Measurements from ENCODE around the gene RND3. TPM values are rescaled to one million over a fixed set of nuclear protein-coding genes. Genes with fewer than 3 reads are reported as not detected.

The RND3 gene
- total and polyA plus RNA-seq, 2 donors = 45.0 to 139 TPM

DNA sequence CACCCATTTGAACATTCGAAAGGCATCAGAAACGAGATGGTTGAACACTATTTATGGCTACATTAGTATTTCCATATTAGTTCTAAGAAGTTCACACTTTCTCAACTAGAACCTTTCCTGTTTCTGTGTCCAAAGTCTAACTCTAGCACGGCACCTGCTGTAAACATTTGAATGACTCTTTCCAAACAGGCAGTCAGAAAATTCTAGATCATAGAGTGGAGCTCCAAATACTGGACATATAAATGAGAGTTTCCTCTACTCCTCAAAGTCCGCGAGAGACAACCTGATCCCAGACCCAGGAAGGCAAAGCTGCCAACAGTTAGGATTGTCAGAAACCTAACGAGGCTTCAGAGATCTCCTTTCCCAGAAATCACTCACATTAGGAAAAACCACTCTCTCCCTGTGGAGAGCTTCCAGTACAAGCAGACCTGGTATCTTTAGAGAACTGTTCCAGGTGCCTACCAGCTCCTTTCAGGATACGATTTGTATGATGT is 10.6 kb downstream of the RND3 start:
- Histone ChIP-seq H3K27ac (ENCODE audit: low read depth) (no peak overlapping the region), H3K4me3 (ENCODE audit: low read depth, low read length) (no peak overlapping the region), H3K4me1 (ENCODE audit: insufficient read depth) (peaks cover 6% of the 10 kb centered on the region), H3K36me3 (ENCODE audit: insufficient read depth) (no peaks in the 10 kb centered on the region)
- 43% methylated on average over 7 of the region's 7 CpGs for WGBS
- DNase-seq (ENCODE audit: extremely low spot score) = no peak

DNA sequence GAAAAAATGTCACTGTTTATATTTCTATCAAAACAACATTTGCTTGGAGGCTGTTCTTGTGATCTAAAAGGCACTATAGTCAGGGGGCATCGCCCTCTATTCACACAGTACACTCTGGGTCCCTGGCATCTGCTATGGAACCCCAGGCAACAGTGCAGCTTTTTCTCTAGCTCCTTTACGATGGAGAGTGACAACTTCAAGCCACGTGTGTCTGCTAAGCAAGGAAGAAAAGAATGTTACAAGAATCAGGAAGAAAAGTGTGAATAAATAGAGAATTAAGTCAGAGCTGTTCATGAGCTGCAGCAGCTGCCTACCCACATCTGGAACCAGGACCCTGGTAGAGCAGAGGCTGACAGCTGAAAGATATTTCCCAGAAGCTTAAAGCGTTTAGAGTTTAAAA is 11.2 kb downstream of the RND3 start:
- H3K36me3 ChIP-seq (ENCODE audit: insufficient read depth) = no peaks in the 10 kb centered on the region
- 25% methylated on average over 4 of the region's 4 CpGs for WGBS
- peak overlapping the region; percentile 18 for H3K27ac ChIP-seq (ENCODE audit: low read depth)
- H3K4me3 ChIP-seq (ENCODE audit: low read depth, low read length) = no peak overlapping the region
- peaks cover 6% of the 10 kb centered on the region for H3K4me1 ChIP-seq (ENCODE audit: insufficient read depth)
- no peak for DNase-seq (ENCODE audit: extremely low spot score)

DNA sequence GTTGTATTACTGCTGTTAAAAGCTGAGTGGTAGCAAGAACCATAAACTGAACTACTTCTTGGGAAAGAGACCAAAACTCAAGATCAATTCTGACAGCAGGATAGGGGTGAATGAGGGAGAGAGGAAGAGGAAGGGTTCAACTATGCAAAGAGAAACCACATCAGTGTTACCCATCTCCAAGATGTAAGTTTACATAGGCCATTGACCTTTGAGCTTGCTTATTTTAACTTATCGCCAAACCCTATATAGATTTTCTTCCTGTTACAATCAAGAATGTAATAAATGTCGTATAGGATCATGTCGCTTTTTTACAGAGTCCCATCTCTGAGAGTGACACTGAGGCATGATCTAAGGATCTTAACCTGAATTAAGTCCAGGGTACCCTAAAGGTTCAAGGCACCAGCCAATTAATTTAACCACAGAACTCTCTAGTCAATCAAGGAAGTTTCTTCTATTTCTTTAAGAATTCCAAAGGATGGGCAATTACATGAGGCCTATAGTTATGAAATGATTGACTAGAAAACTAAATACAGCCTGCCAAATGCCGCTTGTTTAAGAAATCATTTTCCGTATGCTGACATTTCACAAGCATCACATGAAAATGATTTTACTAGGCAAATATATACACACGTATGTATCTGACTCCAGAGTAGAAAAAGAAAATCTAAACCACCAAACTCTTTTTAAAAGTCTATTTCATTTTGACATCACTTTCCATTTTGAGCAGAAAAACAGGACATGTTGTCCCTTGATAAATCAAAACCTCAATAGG is 11.8 kb downstream of the RND3 start:
- no peak for DNase-seq (ENCODE audit: extremely low spot score)
- H3K4me3 ChIP-seq (ENCODE audit: low read depth, low read length) = no peak overlapping the region
- WGBS = 72% methylated on average over 6 of the region's 6 CpGs

DNA sequence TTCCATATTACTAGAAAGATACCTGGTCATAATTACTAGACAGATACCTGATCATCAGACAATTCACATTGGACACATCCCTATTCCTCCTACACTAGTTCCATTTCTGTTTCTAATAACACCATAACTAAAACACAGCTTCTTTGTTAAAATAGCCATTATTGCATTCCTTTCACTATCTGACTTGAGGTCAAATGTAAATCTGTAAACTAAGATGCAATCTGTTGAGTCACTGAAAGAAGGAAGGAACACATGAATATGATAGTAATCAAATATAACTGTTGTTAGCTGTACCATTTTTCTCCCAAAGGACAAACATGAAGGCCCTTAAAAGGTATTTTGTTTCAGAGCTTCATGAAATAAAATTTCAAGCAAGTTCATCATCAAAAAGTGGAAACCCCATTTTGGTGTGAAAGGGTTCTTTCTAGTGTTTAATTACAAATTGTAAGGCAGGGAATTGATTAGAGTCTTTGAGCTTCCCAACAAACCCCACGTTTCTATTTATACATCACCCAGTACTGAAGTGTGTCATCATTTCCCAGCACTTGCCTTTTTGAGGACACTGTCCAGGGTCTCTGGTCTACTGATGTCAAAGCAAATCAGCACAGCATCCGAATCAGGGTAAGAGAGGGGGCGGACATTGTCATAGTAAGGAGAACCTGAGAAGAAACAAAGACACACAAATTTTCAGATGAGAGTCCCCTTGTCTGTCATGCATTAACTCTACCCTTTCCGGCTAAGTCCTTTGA is 13.0 kb downstream of the RND3 start:
- no peaks in the 10 kb centered on the region for H3K36me3 ChIP-seq (ENCODE audit: insufficient read depth)
- no peak overlapping the region for H3K4me3 ChIP-seq (ENCODE audit: low read depth, low read length)
- H3K27ac ChIP-seq (ENCODE audit: low read depth) = no peak overlapping the region
- peaks cover 6% of the 10 kb centered on the region for H3K4me1 ChIP-seq (ENCODE audit: insufficient read depth)
- 78% methylated on average over 4 of the region's 4 CpGs for WGBS
- no peak for DNase-seq (ENCODE audit: extremely low spot score)

More for the DNA sequence above, 11.8 kb downstream of the RND3 start:
- peak overlapping the region; percentile 38 for H3K27ac ChIP-seq (ENCODE audit: low read depth)
- H3K36me3 ChIP-seq (ENCODE audit: insufficient read depth) = no peaks in the 10 kb centered on the region
- H3K4me1 ChIP-seq (ENCODE audit: insufficient read depth) = peaks cover 6% of the 10 kb centered on the region

DNA sequence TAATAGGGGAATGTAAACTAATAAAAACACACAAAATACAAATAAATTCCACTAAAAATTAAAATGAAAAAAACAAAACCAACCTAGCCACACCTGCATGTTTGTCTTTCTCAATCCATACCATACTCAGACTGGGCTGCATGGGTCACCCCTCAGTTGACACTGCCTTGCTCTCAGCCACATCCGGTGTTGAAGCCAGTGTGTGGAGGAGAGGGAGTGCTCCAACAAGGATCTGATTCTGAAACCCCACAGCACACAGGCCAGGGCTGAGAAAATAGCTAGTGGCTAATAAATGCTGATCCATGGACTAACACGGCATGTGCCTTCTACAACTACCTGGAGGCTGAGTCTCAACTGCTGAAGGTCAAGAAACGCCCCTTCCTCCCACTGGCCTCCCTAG is 13.7 kb downstream of the RND3 start:
- H3K36me3 ChIP-seq (ENCODE audit: insufficient read depth) = no peaks in the 10 kb centered on the region
- no peak overlapping the region for H3K27ac ChIP-seq (ENCODE audit: low read depth)
- 76% methylated on average over 3 of the region's 3 CpGs for WGBS
- no peak overlapping the region for H3K4me3 ChIP-seq (ENCODE audit: low read depth, low read length)
- DNase-seq (ENCODE audit: extremely low spot score) = no peak
- H3K4me1 ChIP-seq (ENCODE audit: insufficient read depth) = peaks cover 6% of the 10 kb centered on the region

DNA sequence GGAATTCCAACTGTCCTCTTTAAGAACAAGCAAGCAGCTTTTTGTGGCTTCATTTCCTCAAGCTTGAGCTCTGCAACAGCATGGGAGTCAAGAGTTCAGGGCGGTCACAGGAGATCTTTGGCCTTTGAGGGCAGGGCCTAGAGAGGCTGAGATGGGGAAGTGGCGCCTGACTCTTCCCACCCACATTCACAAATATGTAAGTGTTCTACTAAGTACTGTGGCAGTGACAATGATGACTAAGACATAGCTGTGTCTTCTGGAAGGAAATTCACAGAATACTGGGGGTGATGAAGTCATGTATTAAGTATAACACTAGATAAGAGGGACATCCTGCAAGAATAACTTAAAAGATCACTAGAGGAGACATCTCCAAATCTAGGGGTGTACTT is 15.0 kb downstream of the RND3 start:
- H3K27ac ChIP-seq (ENCODE audit: low read depth) = no peak overlapping the region
- DNase-seq (ENCODE audit: extremely low spot score) = no peak
- H3K36me3 ChIP-seq (ENCODE audit: insufficient read depth) = no peaks in the 10 kb centered on the region
- 69% methylated on average over 2 of the region's 2 CpGs for WGBS
- H3K4me3 ChIP-seq (ENCODE audit: low read depth, low read length) = no peak overlapping the region
- peaks cover 6% of the 10 kb centered on the region for H3K4me1 ChIP-seq (ENCODE audit: insufficient read depth)

DNA sequence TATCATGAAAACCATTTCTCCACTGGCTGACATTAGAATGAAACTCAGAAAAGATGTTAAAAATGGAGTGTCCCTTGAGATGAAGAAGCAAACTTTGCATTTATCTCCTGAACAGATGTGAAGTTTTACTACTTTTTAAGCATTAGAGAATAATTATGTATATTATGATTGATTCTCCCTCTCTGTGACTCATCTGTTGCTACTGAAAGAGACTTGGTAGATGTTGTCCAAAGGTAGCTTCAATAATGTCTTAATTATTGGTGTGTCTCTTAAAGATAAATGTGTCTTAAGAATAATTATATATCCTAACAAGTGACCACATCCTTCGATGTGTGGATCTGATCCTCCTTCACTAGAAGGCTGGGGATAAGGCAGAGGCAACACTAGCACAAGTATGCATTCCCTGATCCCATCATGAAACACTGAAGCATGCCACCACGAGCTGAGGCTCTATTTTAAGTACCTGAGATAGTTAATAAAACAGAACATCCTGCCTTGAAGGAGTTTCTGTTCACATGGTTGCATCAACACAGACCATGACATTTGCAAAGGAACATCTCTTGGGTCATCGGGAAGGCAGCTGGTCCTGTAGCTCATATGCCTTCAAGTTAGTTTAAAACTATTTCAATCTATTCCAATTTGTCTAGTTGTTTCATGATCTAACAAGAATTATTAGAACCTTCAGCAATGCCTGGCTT is 15.5 kb downstream of the RND3 start:
- no peak overlapping the region for H3K27ac ChIP-seq (ENCODE audit: low read depth)
- no peak overlapping the region for H3K4me3 ChIP-seq (ENCODE audit: low read depth, low read length)
- 73% methylated on average over 3 of the region's 3 CpGs for WGBS
- peaks cover 6% of the 10 kb centered on the region for H3K4me1 ChIP-seq (ENCODE audit: insufficient read depth)
- no peaks in the 10 kb centered on the region for H3K36me3 ChIP-seq (ENCODE audit: insufficient read depth)
- DNase-seq (ENCODE audit: extremely low spot score) = no peak

DNA sequence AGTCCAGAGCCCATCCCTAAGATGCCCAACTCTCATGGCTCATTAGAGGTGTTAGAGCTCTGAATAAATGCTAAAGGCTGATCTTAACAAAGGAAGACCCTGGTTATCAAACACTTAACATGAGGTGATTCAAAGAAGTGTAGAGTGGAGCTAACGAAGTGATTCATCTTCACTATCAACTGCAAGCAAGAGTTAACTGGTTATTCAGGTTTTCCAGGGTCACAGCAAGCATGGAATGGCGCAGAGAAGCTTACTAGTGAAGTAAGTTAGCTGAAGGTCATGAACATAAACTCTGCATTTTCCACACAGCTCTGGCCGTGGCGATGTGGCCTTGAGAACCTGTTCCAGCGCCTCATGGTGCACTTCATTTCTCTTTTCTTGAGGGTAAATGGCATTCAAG is 17.0 kb downstream of the RND3 start:
- Histone ChIP-seq H3K27ac (ENCODE audit: low read depth) (no peak overlapping the region), H3K4me3 (ENCODE audit: low read depth, low read length) (no peak overlapping the region), H3K4me1 (ENCODE audit: insufficient read depth) (peaks cover 4% of the 10 kb centered on the region), H3K36me3 (ENCODE audit: insufficient read depth) (no peaks in the 10 kb centered on the region)
- WGBS = 92% methylated on average over 5 of the region's 5 CpGs
- DNase-seq (ENCODE audit: extremely low spot score) = no peak

DNA sequence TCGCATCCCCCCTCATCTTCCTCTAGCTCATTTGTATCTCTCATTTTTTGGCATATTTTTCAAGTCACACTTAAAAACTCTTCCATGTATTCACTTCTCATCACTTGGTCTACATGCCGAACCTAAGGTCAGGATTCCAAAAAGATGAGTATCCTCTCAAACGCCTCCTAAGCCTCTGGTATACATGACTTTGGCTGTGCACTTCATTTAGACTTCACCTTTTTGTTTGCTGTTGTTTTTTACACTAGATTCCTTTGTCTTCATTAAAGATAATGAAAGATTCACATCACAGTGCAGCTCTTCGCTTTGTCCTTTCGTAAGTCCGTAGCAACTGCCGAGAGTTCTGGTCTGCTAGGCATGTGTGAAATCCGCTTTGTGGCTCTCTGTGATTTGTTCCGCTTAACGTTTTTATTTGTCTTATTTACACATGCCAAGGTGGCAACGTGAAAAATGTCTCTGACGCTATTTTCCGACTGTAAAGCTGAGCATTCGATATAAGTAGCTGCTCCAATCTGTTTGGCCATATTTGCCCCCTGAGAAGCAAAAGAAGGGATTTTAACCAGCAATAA is 17.7 kb downstream of the RND3 start:
- 87% methylated on average over 14 of the region's 14 CpGs for WGBS
- no peak for DNase-seq (ENCODE audit: extremely low spot score)
- Histone ChIP-seq H3K36me3 (ENCODE audit: insufficient read depth) (no peaks in the 10 kb centered on the region), H3K4me3 (ENCODE audit: low read depth, low read length) (no peak overlapping the region), H3K4me1 (ENCODE audit: insufficient read depth) (peaks cover 4% of the 10 kb centered on the region), H3K27ac (ENCODE audit: low read depth) (no peak overlapping the region)

DNA sequence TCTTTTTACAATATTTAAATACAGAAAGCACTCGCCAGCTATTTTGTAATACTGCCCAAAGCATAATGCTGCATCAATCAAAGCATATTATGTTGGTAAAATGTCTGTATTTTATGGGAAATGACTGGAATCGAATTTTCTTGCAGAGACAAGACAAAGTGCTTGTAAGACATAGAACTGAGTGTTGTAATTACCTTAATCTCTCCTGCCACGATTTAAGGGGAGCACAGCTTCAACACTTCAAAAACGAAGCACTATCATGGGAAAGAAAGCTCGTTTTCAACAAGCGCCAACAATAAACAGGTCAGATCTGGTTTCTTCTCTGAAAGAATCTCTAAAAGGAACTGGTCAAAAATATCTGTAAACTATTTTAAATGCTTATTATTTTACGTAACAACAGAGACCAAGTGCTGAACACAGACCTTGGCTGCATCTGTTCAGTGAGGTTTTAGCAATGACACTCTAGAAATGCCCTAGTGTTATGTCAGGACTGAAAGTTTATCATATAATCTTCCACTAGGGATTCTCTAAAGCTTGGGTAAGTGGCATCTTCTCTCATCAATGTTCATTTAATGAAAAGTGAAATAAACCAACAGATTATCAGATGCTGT is 19.0 kb downstream of the RND3 start:
- WGBS = 61% methylated on average over 7 of the region's 7 CpGs
- no peaks in the 10 kb centered on the region for H3K4me1 ChIP-seq (ENCODE audit: insufficient read depth)
- peak overlapping the region; percentile 23 for H3K27ac ChIP-seq (ENCODE audit: low read depth)
- H3K36me3 ChIP-seq (ENCODE audit: insufficient read depth) = no peaks in the 10 kb centered on the region
- no peak for DNase-seq (ENCODE audit: extremely low spot score)
- no peak overlapping the region for H3K4me3 ChIP-seq (ENCODE audit: low read depth, low read length)

DNA sequence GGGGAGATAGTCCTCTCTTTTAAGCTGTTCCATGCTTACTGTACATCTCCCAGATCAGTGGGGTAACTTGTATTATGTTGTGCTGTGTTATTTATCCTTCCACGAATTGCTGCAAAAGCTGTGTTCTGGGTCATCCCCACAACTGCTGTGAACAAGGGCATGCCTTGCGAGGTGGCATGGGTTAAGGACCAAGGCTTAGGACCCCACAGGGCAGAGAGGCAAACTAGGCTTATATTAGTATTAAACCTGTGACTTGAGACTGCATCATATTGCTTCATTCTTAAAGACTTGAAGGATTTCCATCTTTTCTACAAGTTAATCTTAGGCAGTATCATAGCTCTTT is 19.9 kb downstream of the RND3 start:
- no peak overlapping the region for H3K4me3 ChIP-seq (ENCODE audit: low read depth, low read length)
- peak overlapping the region; percentile 28 for H3K27ac ChIP-seq (ENCODE audit: low read depth)
- no peaks in the 10 kb centered on the region for H3K36me3 ChIP-seq (ENCODE audit: insufficient read depth)
- no peaks in the 10 kb centered on the region for H3K4me1 ChIP-seq (ENCODE audit: insufficient read depth)
- 59% methylated on average over 2 of the region's 2 CpGs for WGBS
- DNase-seq (ENCODE audit: extremely low spot score) = no peak

DNA sequence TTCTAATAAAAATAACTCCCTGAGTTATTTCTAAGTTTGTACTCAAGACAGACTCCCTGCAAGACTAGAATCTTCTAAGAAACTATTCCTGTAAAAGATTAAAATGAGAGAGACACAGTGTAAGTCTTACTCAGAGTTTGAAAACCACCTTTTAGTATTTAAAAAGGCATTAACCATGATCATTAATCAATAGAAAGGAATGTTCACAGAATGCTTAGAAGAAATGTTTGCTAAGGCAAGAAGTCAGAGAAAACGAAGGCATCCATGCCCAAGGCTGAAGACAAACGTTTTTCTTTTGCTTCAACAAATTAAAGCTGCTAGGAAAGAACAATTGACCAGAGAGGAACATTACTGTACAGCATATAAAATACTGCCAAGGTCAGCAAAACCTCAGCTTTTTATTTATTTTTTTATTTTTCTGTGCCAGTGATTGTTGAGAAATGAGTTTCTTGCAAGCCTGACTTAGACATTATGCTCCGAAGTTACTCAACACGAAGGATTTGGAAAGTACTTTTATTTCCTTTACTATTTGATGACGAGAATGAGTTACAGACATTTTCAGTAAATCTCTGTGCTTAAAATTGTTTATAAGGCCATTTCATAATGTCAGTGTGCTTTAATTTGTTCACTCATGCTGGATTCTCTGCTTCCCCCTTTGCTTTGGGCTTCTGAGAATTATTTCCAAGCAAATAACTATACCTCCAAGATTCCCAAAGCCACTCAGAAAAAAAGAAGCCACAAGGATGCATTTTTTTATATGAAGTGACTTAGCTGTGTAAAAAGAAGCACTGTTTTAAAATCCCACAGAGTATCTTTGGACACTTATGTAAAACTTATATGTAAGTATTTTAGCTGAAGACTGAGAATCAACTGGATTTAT is 20.5 kb downstream of the RND3 start:
- no peak for DNase-seq (ENCODE audit: extremely low spot score)
- 19% methylated on average over 5 of the region's 5 CpGs for WGBS
- Histone ChIP-seq H3K4me1 (ENCODE audit: insufficient read depth) (no peaks in the 10 kb centered on the region), H3K4me3 (ENCODE audit: low read depth, low read length) (no peak overlapping the region), H3K27ac (ENCODE audit: low read depth) (peak overlapping the region; percentile 28), H3K36me3 (ENCODE audit: insufficient read depth) (no peaks in the 10 kb centered on the region)
